Heart left ventricle (tissue), 16 donors: Measurements from ENCODE around the gene LRRC41. TPM values are rescaled to one million over a fixed set of nuclear protein-coding genes. Genes with fewer than 3 reads are reported as not detected.
"Not testable (repeated sequence)": the region's sequence is repeated elsewhere in the genome, so short reads cannot be mapped to it uniquely, and the experiment has no call there.

Experiments used
- ATAC-seq, 4 donors: fragments of 200-7000 bp; cut with Tn5 transposase; one replicate each; pipeline ENCODE4 v1.9.1; 2020 to 2022; ENCODE audit warnings: moderate library complexity in 4 of 4, mild to moderate bottlenecking in 3 of 4, moderate number of reproducible peaks in 1 of 4
- DNase-seq, 5 donors: peaks; one replicate each; pipeline ENCODE4 v3.0.0-alpha.2; 2020
- H3K27ac ChIP-seq, 12 donors: fragments of 200-600 bp; sonication (generic) in 4 of 12; one replicate each; pipeline versions ENCODE4 v1.5.0 to v1.8.0; 2016 to 2022; ENCODE audit warnings: mild to moderate bottlenecking in 2 of 12
- H3K27me3 ChIP-seq, 9 donors: fragments of 200-600 bp; sonication (generic) in 2 of 9; one replicate each; pipeline versions ENCODE4 v1.5.1 to v1.8.0; 2016 to 2022; ENCODE audit warnings: mild to moderate bottlenecking in 3 of 9
- H3K36me3 ChIP-seq, 9 donors: fragments of 200-600 bp; sonication (generic) in 2 of 9; one replicate each; pipeline versions ENCODE4 v1.5.0 to v1.8.0; 2018 to 2022; ENCODE audit warnings: mild to moderate bottlenecking in 2 of 9
- H3K4me1 ChIP-seq, 12 donors: fragments of 200-600 bp; sonication (generic) in 4 of 12; one replicate each; pipeline versions ENCODE4 v1.5.0 to v1.8.0; 2016 to 2022; ENCODE audit warnings: mild to moderate bottlenecking in 3 of 12
- H3K4me3 ChIP-seq, 12 donors: fragments of 200-600 bp; sonication (generic) in 4 of 12; one replicate each; pipeline versions ENCODE4 v1.5.0 to v1.8.0; 2017 to 2022; ENCODE audit warnings: mild to moderate bottlenecking in 9 of 12, moderate library complexity in 4 of 12
- H3K9me3 ChIP-seq, 12 donors: fragments of 200-600 bp; sonication (generic) in 4 of 12; one replicate each; pipeline versions ENCODE4 v1.5.0 to v1.8.0; 2016 to 2022; ENCODE audit warnings: mild to moderate bottlenecking in 1 of 12
- POLR2A ChIP-seq, 2 donors: fragments of 450-650 bp; IDR thresholded peaks; one replicate each; pipeline ENCODE4 v1.6.1; 2017; ENCODE audit warnings: antibody characterized with exemption in 2 of 2, mild to moderate bottlenecking in 2 of 2, moderate library complexity in 2 of 2
- WGBS, 4 donors: extraction: QIAGEN DNeasy Blood & Tissue Kit in 2 of 4; methylation state at CpG; one replicate each; pipeline versions ENCODE4 v1.1.5 to v1.1.7; 2013 to 2018; 5-methylcytosine and 5-hydroxymethylcytosine counted together
- intact Hi-C, 10 donors: fragments of 100-400 bp; cut with DNase I; formaldehyde crosslinking; loops; one replicate each; pipeline versions ENCODE4 v1.11.1 to v1.14.2; 2022
- polyA plus RNA-seq, 2 donors: library from polyadenylated mRNA; stranded (reverse); fragments of 200-250 nt; gene quantifications; one replicate each; pipeline ENCODE4 v1.2.3, GENCODE V29; 2013
- total RNA-seq, 9 donors: library from RNA; depleted of rRNA in 2 of 9; stranded (reverse); fragments of >200 nt in 2 of 9; fragmentation: NEBNext Ultra II Directional in 3 of 9; extraction: Animal tissue kit (Norgen Biotek cat#: 25700) in 3 of 9; gene quantifications; one replicate each; pipeline versions ENCODE4 v1.1.0 to v1.2.4, GENCODE V29; 2016 to 2023
- TF ChIP-seq, protein P1 (sequence below), 12 donors: fragments of 200-600 bp; sonication (generic) in 4 of 12; IDR thresholded peaks; one replicate each; pipeline versions ENCODE4 v1.5.0 to v1.8.0; 2018 to 2022; ENCODE audit warnings: antibody characterized with exemption in 12 of 12, mild to moderate bottlenecking in 5 of 12
- donor health status: ischemic (EF 13 %, LVEDD 7.1; RV severe dilation, severe dysfunction).
- donor health status: healthy with polysubstance abuse.
- donor health status: DM: no; HTN: yes; CAD: no.
- donor health status: DM: no; HTN: no; CAD: no.
- donor health status: ischemic (EF 25% LVEDD 6.9; RV normal size, moderate dysfunction).
- donor health status: ischemic (EF 25% LVEDD 5.7; RV mildly dilated, moderate dysfunction).
- donor health status: healthy.
- donor health status: DM: yes; HTN: yes; CAD: no.
- donor health status: ischemic (EF 35%, LVEDD 5.7; RV mildly dilated, moderate dysfunction).
- donor health status: nonischemic (EF 11% LVEDD 7.7; RV severe dilation, severe dysfunction).
- donor health status: DM: yes; HTN: yes; CAD: no.
- donor health status: PGD.
- donor health status: ischemic (EF 29% LVEDD 5.4; RV normal size, mild dysfunction).
- donor health status: nonischemic (EF 23%, LVEDD 6.1; RV moderate dilation, normal function).

LRRC41 gene
- total and polyA plus RNA-seq, 11 donors = 17.4 to 60.5 (median 44.1) TPM

DNA sequence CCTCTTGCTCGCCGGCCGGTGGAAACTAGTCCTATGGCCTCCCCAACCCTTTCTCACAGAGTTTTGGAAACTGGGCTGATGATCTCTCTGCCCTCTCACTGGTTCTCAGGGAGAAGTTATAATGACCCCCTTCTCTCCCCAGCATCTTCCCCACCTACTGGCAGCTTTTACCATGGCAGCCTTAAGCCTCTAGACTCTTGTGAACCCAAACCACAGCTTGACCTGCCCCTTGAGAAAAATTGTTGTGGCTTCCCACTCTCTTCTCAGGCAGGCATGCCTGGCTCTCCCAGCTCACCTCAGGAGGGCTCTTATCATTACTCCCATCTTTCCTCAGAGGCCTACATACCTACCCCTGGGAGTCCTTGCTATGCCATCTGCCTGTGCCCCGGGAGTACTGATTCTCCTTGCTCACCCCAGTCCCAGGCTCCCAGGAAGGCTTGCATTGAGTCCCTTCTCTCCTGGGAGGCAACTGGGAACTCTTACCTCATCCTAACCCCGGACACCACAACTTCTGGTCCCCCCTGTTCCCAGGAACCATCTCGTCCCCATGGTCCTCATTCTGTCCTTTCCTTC, 38.8 kb upstream of the LRRC41 start:
- intact Hi-C loops = loop anchor here in 5 of 10 donors (5.0 to 10.0 kb wide), 3 partner anchors 40 to 307 kb away; partner anchors contain the start of genes LRRC41 (in 3 of the 5), RAD54L (in 3 of the 5) and UQCRH (in 3 of the 5)
- no peak overlapping the region for H3K4me3 ChIP-seq
- peak overlapping the region in 6 of 12 donors; percentile 91 to 99 (median 94) for H3K27ac ChIP-seq
- no peaks in the 10 kb centered on the region for H3K9me3 ChIP-seq
- peaks cover 0 to 31% (median 15%) of the 10 kb centered on the region in 12 donors for H3K4me1 ChIP-seq
- TF ChIP-seq POLR2A (IDR thresholded peaks at IDR 0.05) = no peak
- TF ChIP-seq, protein P1, sequence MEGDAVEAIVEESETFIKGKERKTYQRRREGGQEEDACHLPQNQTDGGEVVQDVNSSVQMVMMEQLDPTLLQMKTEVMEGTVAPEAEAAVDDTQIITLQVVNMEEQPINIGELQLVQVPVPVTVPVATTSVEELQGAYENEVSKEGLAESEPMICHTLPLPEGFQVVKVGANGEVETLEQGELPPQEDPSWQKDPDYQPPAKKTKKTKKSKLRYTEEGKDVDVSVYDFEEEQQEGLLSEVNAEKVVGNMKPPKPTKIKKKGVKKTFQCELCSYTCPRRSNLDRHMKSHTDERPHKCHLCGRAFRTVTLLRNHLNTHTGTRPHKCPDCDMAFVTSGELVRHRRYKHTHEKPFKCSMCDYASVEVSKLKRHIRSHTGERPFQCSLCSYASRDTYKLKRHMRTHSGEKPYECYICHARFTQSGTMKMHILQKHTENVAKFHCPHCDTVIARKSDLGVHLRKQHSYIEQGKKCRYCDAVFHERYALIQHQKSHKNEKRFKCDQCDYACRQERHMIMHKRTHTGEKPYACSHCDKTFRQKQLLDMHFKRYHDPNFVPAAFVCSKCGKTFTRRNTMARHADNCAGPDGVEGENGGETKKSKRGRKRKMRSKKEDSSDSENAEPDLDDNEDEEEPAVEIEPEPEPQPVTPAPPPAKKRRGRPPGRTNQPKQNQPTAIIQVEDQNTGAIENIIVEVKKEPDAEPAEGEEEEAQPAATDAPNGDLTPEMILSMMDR (IDR thresholded peaks at IDR 0.05) = no peak
- WGBS, 4 donors = 92 to 98% (median 95%) methylated on average over 6 of the region's 6 CpGs
- H3K27me3 ChIP-seq = no peaks in the 10 kb centered on the region
- ATAC-seq = no peak
- peaks cover 0 to 37% (median 30%) of the 10 kb centered on the region in 9 donors for H3K36me3 ChIP-seq
- no peak for DNase-seq

DNA sequence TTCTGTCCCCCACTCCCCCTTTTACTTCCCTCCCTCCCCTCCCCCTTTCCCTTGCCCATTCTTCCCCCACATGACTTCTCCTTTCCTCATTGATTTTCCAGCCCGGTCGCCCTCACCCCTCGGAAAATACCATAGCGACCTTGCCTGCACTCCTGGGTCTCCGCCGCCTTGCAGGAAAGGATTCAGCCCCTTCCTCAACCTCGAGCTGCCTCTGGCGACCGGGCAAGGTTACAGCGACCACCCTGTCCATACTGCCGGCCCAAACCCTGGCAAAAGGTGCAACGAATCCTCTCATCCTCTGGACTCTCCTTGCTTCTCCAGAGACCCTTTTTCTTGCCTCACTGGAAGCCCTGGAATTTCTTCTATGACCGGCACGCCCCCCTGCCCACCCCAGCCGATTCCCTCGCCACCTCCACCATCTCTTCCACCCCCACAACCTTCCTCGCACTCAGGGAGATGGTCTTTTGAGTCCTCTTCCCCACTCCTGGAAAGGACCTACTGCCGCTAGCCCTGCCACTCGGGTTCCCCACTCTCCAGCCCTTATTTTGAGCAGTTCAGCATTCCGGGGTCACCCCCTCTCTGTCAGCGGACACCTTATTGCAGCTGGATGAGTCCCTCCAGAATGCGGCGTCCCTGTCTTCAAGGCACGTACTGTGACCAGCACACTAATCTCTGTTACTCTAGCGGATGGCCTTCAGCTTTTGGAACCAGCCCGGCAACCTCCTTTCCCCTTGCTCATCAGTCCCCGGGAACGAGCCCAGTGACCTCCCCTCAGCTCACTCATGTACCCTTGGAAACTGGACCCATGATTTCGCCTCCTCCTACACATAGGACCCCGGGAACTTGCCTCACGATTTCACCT, 38.0 kb upstream of the LRRC41 start:
- Histone ChIP-seq H3K9me3 (no peaks in the 10 kb centered on the region), H3K36me3 (peaks cover 0 to 30% (median 23%) of the 10 kb centered on the region in 9 donors), H3K27ac (peak overlapping the region; percentile 89 to 99 (median 94)), H3K27me3 (no peaks in the 10 kb centered on the region), H3K4me1 (peaks cover 0 to 31% (median 15%) of the 10 kb centered on the region in 12 donors), H3K4me3 (peak overlapping the region; percentile 51 to 92 (median 70))
- no peak for TF ChIP-seq POLR2A (IDR thresholded peaks at IDR 0.05)
- TF ChIP-seq, protein P1 (IDR thresholded peaks at IDR 0.05) = no peak
- DNase-seq = peak in 2 of 5 donors; percentile 13 to 39
- no peak for ATAC-seq
- intact Hi-C loops = loop anchor here in 8 of 10 donors (1.0 to 10.0 kb wide), 6 partner anchors 37 to 307 kb away; partner anchors contain the start of genes LRRC41 (in 7 of the 8), UQCRH (in 7 of the 8) and RAD54L (in 4 of the 8)
- 57 to 62% (median 59%) methylated on average over 31 of the region's 31 CpGs for WGBS, 4 donors

- DNase-seq (peak; percentile 92 to 96 (median 94)), ATAC-seq (peak; percentile 92 to 95 (median 94))
- H3K9me3 ChIP-seq = no peaks in the 10 kb centered on the region
- peak within 1 kb of the TSS; percentile 51 to 92 (median 70) for H3K4me3 ChIP-seq
- H3K36me3 ChIP-seq = peaks cover 0 to 23% (median 16%) of the 10 kb centered on the region in 9 donors
- H3K4me1 ChIP-seq = peaks cover 0 to 31% (median 15%) of the 10 kb centered on the region in 12 donors
- WGBS, 4 donors = 1% methylated on average over 50 to 53 of the region's 53 CpGs
- peak within 1 kb of the TSS; percentile 89 to 99 (median 94) for H3K27ac ChIP-seq
- intact Hi-C loops = loop anchor here in 8 of 10 donors (1.0 to 10.0 kb wide), 6 partner anchors 36 to 306 kb away; partner anchors contain the start of genes LRRC41 (in 7 of the 8), UQCRH (in 7 of the 8) and RAD54L (in 4 of the 8)
- no peaks in the 10 kb centered on the region for H3K27me3 ChIP-seq
- TF ChIP-seq, protein P1 (IDR thresholded peaks at IDR 0.05) = peak; percentile 38 to 89 (median 70)
- peak in 1 of 2 donors; percentile 63 for TF ChIP-seq POLR2A (IDR thresholded peaks at IDR 0.05)
Measured at GRCh38 chr1:46340404-46341221, 37.2 kb upstream of the LRRC41 start, which contains the start of gene NSUN4. TSS of gene NSUN4 (plus strand) at chr1:46340807. CDS start at chr1:46340827, 20 bp downstream.

GRCh38 chr1:46337409-46337808, 34.0 kb upstream of the LRRC41 start:
- ATAC-seq, H3K4me3 ChIP-seq, DNase-seq, intact Hi-C loops, H3K27me3 ChIP-seq, H3K27ac ChIP-seq, H3K9me3 ChIP-seq, H3K36me3 ChIP-seq: not testable (repeated sequence)
- WGBS, 4 donors = 91 to 99% (median 96%) methylated on average over 9 to 14 of the region's 14 CpGs
- H3K4me1 ChIP-seq = peaks cover 0 to 19% (median 10%) of the 10 kb centered on the region in 12 donors
